IMR-90 (cell line): ENCODE measurements around the gene MED26. TPM values are rescaled to one million over a fixed set of nuclear protein-coding genes. Genes with fewer than 3 reads are reported as not detected.

Experiments
- ATAC-seq: fragments of 200-7000 bp; cut with Tn5 transposase; 2 replicates; pipeline ENCODE4 v1.9.1; 2020; ENCODE audit warnings: low read depth, mild to moderate bottlenecking, moderate library complexity
- BruUV-seq: library from RNA; stranded (reverse); fragments of 400-500 nt; replicated peaks from 2 replicates; lab custom pipeline; 2021; lab: Mats Ljungman, UMichigan
- CTCF ChIA-PET: fragments of 300-600 bp; formaldehyde crosslinking; extraction: SDS; loops from one replicate; lab custom pipeline; 2021; ENCODE audit warnings: antibody characterized with exemption; lab: Yijun Ruan, JAX
- POLR2A ChIA-PET: fragments of 300-600 bp; sonication (Branson Sonifier 250); formaldehyde crosslinking; loops from one replicate; lab custom pipeline; 2022; ENCODE audit warnings: antibody characterized with exemption; ENCODE audit not compliant: unreplicated experiment; lab: Charles Lee
- DNase-seq: peaks from one replicate; pipeline ENCODE4 v3.0.0; 2013
- H2AFZ ChIP-seq: replicated peaks from 2 replicates; pipeline ENCODE3; 2013; ENCODE audit warnings: low read length, mild to moderate bottlenecking; ENCODE audit not compliant: poor library complexity
- H2AK5ac ChIP-seq: 2 replicates; pipeline ENCODE4 v1.6.1; 2013; ENCODE audit warnings: low read depth, low read length, inconsistent platforms
- H2AK9ac ChIP-seq: replicated peaks from 2 replicates; pipeline ENCODE3; 2013; ENCODE audit warnings: mild to moderate bottlenecking, low read depth, low read length, moderate library complexity; ENCODE audit not compliant: poor library complexity
- H2BK120ac ChIP-seq: 2 replicates; pipeline ENCODE4 v1.6.1; 2013; ENCODE audit warnings: low read depth, low read length, inconsistent platforms
- H2BK15ac ChIP-seq: 3 replicates; pipeline ENCODE4 v1.6.1; 2013; ENCODE audit warnings: low read depth, low read length, inconsistent platforms
- H2BK20ac ChIP-seq: 2 replicates; pipeline ENCODE4 v1.6.1; 2013; ENCODE audit warnings: low read depth, mild to moderate bottlenecking, inconsistent platforms, low read length, moderate library complexity
- H2BK5ac ChIP-seq: 2 replicates; pipeline ENCODE4 v1.6.1; 2013; ENCODE audit warnings: mild to moderate bottlenecking, low read depth, low read length, inconsistent platforms; ENCODE audit not compliant: poor library complexity, severe bottlenecking
- H3K14ac ChIP-seq: replicated peaks from 2 replicates; pipeline ENCODE4 v1.6.1; 2013; ENCODE audit warnings: low read depth, low read length, inconsistent platforms
- H3K18ac ChIP-seq: 2 replicates; pipeline ENCODE4 v1.6.1; 2013; ENCODE audit warnings: low read depth, low read length, control low read depth
- H3K23ac ChIP-seq: 2 replicates; pipeline ENCODE4 v1.6.1; 2013; ENCODE audit warnings: low read depth, low read length, inconsistent platforms
- H3K27ac ChIP-seq: 2 replicates; pipeline ENCODE4 v1.5.1; 2013; ENCODE audit warnings: mild to moderate bottlenecking, control low read depth, low read length; ENCODE audit not compliant: insufficient read depth
- H3K27me3 ChIP-seq: 2 replicates; pipeline ENCODE4 v1.6.1; 2013; ENCODE audit warnings: low read length; ENCODE audit not compliant: control insufficient read depth, insufficient read depth
- H3K36me3 ChIP-seq: 2 replicates; pipeline ENCODE4 v1.6.1; 2013; ENCODE audit warnings: low read length, mixed read lengths; ENCODE audit not compliant: control insufficient read depth, insufficient read depth
- H3K4ac ChIP-seq: 2 replicates; pipeline ENCODE4 v1.6.1; 2013; ENCODE audit warnings: low read depth, low read length, inconsistent platforms
- H3K4me1 ChIP-seq: 2 replicates; pipeline ENCODE4 v1.6.1; 2013; ENCODE audit warnings: low read length, mixed read lengths; ENCODE audit not compliant: control insufficient read depth, insufficient read depth
- H3K4me2 ChIP-seq: 2 replicates; pipeline ENCODE4 v1.6.1; 2013; ENCODE audit warnings: low read depth, mild to moderate bottlenecking, control low read depth, low read length, moderate library complexity
- H3K4me3 ChIP-seq: 2 replicates; pipeline ENCODE4 v1.5.1; 2013; ENCODE audit warnings: low read depth, mild to moderate bottlenecking, control low read depth, low read length, moderate library complexity; ENCODE audit not compliant: insufficient read depth
- H3K56ac ChIP-seq: 2 replicates; pipeline ENCODE4 v1.6.1; 2013; ENCODE audit warnings: low read length, inconsistent platforms; ENCODE audit not compliant: insufficient read depth; ENCODE audit errors: extremely low read depth
- H3K79me1 ChIP-seq, 2 experiments: 2 replicates each; pipeline ENCODE4 v1.6.1; 2013; ENCODE audit warnings: low read length in 2 of 2, inconsistent platforms in 1 of 2, low read depth in 1 of 2
- H3K9ac ChIP-seq: 2 replicates; pipeline ENCODE4 v1.6.1; 2013; ENCODE audit warnings: low read depth, low read length, control low read depth
- H3K9me1 ChIP-seq: 2 replicates; pipeline ENCODE4 v1.6.1; 2013; ENCODE audit warnings: low read length, inconsistent platforms; ENCODE audit not compliant: insufficient read depth
- H3K9me3 ChIP-seq: 2 replicates; pipeline ENCODE4 v1.6.1; 2013; ENCODE audit warnings: low read length; ENCODE audit not compliant: control insufficient read depth, insufficient read depth
- H4K20me1 ChIP-seq: 2 replicates; pipeline ENCODE4 v1.6.1; 2013; ENCODE audit warnings: low read length, inconsistent platforms; ENCODE audit not compliant: insufficient read depth
- H4K5ac ChIP-seq: 2 replicates; pipeline ENCODE4 v1.6.1; 2013; ENCODE audit warnings: mild to moderate bottlenecking, low read depth, low read length, control low read depth
- H4K8ac ChIP-seq, 2 experiments: 2 replicates each; pipeline ENCODE4 v1.6.1; 2013; ENCODE audit warnings: low read depth in 2 of 2, low read length in 2 of 2, control low read depth in 1 of 2, inconsistent platforms in 1 of 2
- H4K91ac ChIP-seq: 2 replicates; pipeline ENCODE4 v1.6.1; 2013; ENCODE audit warnings: low read depth, low read length, inconsistent platforms; ENCODE audit not compliant: insufficient read depth
- CEBPB ChIP-seq: IDR thresholded peaks from 2 replicates; pipeline ENCODE4 v1.6.1; 2012; ENCODE audit warnings: low read depth, low read length, improper control_type of control experiment
- CHD1 ChIP-seq: IDR thresholded peaks from 2 replicates; pipeline ENCODE4 v1.6.1; 2012; ENCODE audit warnings: low read depth, low read length, improper control_type of control experiment
- FOS ChIP-seq: fragments of 150-350 bp; IDR thresholded peaks from 2 replicates; pipeline ENCODE4 v1.6.1; 2016; ENCODE audit warnings: low read depth, low read length
- MAZ ChIP-seq: IDR thresholded peaks from 2 replicates; pipeline ENCODE4 v1.6.1; 2012; ENCODE audit warnings: low read depth, mild to moderate bottlenecking, low read length, improper control_type of control experiment, moderate library complexity, borderline replicate concordance
- POLR2A ChIP-seq: IDR thresholded peaks from 2 replicates; pipeline ENCODE4 v1.6.1; 2012; ENCODE audit warnings: mild to moderate bottlenecking, low read depth, low read length
- RCOR1 ChIP-seq: IDR thresholded peaks from 2 replicates; pipeline ENCODE4 v1.6.1; 2012; ENCODE audit warnings: mild to moderate bottlenecking, low read length, improper control_type of control experiment; ENCODE audit not compliant: insufficient replicate concordance
- SMC3 ChIP-seq: fragments of 150-350 bp; IDR thresholded peaks from 2 replicates; pipeline ENCODE4 v1.6.1; 2016; ENCODE audit warnings: low read depth, mild to moderate bottlenecking, antibody characterized with exemption, low read length, moderate library complexity
- WGBS, 2 experiments: methylation state at CpG; one replicate each; pipeline versions ENCODE4 v1.1.5 to v1.1.7; 2013; ENCODE audit warnings: missing lambda C conversion rate in 2 of 2; ENCODE audit not compliant: insufficient read length in 1 of 2; ENCODE audit errors: extremely low coverage in 2 of 2; 5-methylcytosine and 5-hydroxymethylcytosine counted together
- dilution Hi-C: fragments of 300-500 bp; cut with HindIII; formaldehyde crosslinking; loops from one replicate; pipeline ENCODE4 v1.14.3; 2018; ENCODE audit warnings: low sequenced_read_pairs; ENCODE audit not compliant: unreplicated experiment
- in situ Hi-C: fragments of 300-500 bp; cut with MboI; formaldehyde crosslinking; loops from 3 replicates; pipeline ENCODE4 v1.14.3; 2019; ENCODE audit warnings: low sequenced_read_pairs, inconsistent platforms, mixed read lengths
- intact Hi-C: fragments of 100-400 bp; cut with micrococcal nuclease; formaldehyde crosslinking; loops from 2 replicates; pipeline ENCODE4 v1.10.0; 2022
- polyA plus RNA-seq, 3 experiments: library from polyadenylated mRNA; depleted of rRNA; stranded (reverse); fragments of >200 nt; gene quantifications; 2 replicates each; pipeline ENCODE4 v1.2.3, GENCODE V29; 2012; ENCODE audit warnings: low replicate concordance in 1 of 3
- total RNA-seq: library from RNA; depleted of rRNA; stranded (reverse); fragments of >200 nt; gene quantifications from 2 replicates; pipeline ENCODE4 v1.2.3, GENCODE V29; 2012
- TF ChIP-seq, protein P1 (sequence below): fragments of 150-350 bp; IDR thresholded peaks from 2 replicates; pipeline ENCODE4 v1.6.1; 2016; ENCODE audit warnings: low read depth, mild to moderate bottlenecking, low read length, moderate library complexity, borderline replicate concordance
- TF ChIP-seq, protein P2 (sequence below): fragments of 150-350 bp; IDR thresholded peaks from 2 replicates; pipeline ENCODE4 v1.6.1; 2017; ENCODE audit warnings: mild to moderate bottlenecking, antibody characterized with exemption, low read length, low read depth

MED26 gene
- total and polyA plus RNA-seq, 2 of the 4 experiments (the other 2 are of a cell fraction) = 2.0 to 4.0 TPM

DNA sequence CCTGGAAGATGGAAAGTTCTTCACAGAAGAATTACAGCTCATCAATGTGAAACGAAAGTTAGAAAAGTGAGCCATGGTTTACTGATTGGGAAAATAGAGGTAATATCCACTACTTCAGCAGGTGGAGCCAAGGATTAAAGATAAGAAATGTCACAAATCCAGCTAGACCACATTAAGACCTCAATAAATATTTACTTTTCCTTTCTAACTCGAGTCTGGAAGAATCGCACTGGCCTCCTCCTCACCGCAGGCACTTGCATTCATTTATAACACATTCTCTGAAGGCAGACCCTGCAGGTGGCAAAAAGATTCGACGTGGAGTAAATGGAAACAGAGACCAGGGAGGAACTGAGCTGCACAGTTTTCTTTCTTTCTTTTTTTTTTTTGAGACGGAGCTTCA, 63.2 kb downstream of the MED26 start:
- Histone ChIP-seq H4K5ac (no peak overlapping the region), H2AFZ (no peak overlapping the region), H3K9ac (no peak overlapping the region), H4K91ac (no peak overlapping the region), H3K27me3 (no peaks in the 10 kb centered on the region), H3K4ac (no peak overlapping the region), H3K4me3 (no peak overlapping the region), H2BK5ac (no peak overlapping the region), H2BK15ac (no peak overlapping the region), H3K14ac (no peak overlapping the region), H2BK20ac (no peak overlapping the region), H3K4me1 (peaks cover 2% of the 10 kb centered on the region), H3K9me1 (peaks cover 7% of the 10 kb centered on the region), H4K8ac (no peak overlapping the region), H3K36me3 (peaks cover 54% of the 10 kb centered on the region), H3K56ac (no peak overlapping the region), H2BK120ac (no peak overlapping the region), H4K20me1 (peaks cover 13% of the 10 kb centered on the region), H2AK5ac (no peak overlapping the region), H3K4me2 (no peak overlapping the region), H3K79me1 (peaks cover 22 to 59% of the 10 kb centered on the region in 2 experiments), H3K27ac (no peak overlapping the region), H3K18ac (no peak overlapping the region), H3K9me3 (no peaks in the 10 kb centered on the region), H3K23ac (no peak overlapping the region), H2AK9ac (no peak overlapping the region)
- dilution Hi-C loops (no loop called here), intact Hi-C loops (no loop called here), in situ Hi-C loops (no loop called here)
- DNase-seq = no peak
- POLR2A ChIA-PET = no interaction called here
- 94% methylated on average over 3 of the region's 7 CpGs; no CpG with 5 or more reads in 1 of the 2 experiments for WGBS, 2 experiments
- CTCF ChIA-PET = no interaction called here
- TF ChIP-seq, protein P1, sequence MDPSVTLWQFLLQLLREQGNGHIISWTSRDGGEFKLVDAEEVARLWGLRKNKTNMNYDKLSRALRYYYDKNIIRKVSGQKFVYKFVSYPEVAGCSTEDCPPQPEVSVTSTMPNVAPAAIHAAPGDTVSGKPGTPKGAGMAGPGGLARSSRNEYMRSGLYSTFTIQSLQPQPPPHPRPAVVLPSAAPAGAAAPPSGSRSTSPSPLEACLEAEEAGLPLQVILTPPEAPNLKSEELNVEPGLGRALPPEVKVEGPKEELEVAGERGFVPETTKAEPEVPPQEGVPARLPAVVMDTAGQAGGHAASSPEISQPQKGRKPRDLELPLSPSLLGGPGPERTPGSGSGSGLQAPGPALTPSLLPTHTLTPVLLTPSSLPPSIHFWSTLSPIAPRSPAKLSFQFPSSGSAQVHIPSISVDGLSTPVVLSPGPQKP = no peak
- TF ChIP-seq FOS (no peak), MAZ (no peak), SMC3 (no peak), CEBPB (no peak), POLR2A (no peak), RCOR1 (no peak), CHD1 (no peak)
- TF ChIP-seq, protein P2, sequence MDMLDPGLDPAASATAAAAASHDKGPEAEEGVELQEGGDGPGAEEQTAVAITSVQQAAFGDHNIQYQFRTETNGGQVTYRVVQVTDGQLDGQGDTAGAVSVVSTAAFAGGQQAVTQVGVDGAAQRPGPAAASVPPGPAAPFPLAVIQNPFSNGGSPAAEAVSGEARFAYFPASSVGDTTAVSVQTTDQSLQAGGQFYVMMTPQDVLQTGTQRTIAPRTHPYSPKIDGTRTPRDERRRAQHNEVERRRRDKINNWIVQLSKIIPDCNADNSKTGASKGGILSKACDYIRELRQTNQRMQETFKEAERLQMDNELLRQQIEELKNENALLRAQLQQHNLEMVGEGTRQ = no peak
- BruUV-seq = no TSS peak
- ATAC-seq = no peak
